Measurements from ENCODE around the gene RAB27A.

DNA sequence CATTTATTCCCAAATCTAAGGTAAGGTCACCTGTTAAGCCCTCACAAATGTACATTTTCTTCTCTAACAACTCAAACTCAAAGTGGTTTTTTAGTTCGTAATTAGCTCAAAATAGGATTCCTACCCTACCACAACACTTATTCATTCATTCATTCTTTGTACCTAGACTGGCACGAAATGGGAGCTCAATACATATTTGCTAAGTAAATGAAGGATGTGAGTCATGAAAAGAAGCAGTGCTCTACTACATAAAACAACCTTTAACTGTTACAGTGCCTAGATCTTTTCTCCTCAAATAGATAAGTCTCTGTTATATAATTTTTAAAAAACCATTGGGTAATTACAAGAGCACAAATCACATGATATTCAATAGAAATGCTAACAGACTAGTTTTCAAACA is 105.9 kb downstream of the RAB27A start:
- TF ChIP-seq, protein P1, sequence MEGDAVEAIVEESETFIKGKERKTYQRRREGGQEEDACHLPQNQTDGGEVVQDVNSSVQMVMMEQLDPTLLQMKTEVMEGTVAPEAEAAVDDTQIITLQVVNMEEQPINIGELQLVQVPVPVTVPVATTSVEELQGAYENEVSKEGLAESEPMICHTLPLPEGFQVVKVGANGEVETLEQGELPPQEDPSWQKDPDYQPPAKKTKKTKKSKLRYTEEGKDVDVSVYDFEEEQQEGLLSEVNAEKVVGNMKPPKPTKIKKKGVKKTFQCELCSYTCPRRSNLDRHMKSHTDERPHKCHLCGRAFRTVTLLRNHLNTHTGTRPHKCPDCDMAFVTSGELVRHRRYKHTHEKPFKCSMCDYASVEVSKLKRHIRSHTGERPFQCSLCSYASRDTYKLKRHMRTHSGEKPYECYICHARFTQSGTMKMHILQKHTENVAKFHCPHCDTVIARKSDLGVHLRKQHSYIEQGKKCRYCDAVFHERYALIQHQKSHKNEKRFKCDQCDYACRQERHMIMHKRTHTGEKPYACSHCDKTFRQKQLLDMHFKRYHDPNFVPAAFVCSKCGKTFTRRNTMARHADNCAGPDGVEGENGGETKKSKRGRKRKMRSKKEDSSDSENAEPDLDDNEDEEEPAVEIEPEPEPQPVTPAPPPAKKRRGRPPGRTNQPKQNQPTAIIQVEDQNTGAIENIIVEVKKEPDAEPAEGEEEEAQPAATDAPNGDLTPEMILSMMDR (IDR thresholded peaks at IDR 0.05), result no peak
- TF ChIP-seq POLR2A (IDR thresholded peaks at IDR 0.05), result no peak
- no peak for TF ChIP-seq EP300 (IDR thresholded peaks at IDR 0.05)
- no peak for TF ChIP-seq POLR2AphosphoS5 (IDR thresholded peaks at IDR 0.05)
